ENCODE data around the gene VCAM1.
"Not testable (repeated sequence)": the region's sequence is repeated elsewhere in the genome, so short reads cannot be mapped to it uniquely, and the experiment has no call there.

Gene VCAM1, protein sequence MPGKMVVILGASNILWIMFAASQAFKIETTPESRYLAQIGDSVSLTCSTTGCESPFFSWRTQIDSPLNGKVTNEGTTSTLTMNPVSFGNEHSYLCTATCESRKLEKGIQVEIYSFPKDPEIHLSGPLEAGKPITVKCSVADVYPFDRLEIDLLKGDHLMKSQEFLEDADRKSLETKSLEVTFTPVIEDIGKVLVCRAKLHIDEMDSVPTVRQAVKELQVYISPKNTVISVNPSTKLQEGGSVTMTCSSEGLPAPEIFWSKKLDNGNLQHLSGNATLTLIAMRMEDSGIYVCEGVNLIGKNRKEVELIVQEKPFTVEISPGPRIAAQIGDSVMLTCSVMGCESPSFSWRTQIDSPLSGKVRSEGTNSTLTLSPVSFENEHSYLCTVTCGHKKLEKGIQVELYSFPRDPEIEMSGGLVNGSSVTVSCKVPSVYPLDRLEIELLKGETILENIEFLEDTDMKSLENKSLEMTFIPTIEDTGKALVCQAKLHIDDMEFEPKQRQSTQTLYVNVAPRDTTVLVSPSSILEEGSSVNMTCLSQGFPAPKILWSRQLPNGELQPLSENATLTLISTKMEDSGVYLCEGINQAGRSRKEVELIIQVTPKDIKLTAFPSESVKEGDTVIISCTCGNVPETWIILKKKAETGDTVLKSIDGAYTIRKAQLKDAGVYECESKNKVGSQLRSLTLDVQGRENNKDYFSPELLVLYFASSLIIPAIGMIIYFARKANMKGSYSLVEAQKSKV

DNA sequence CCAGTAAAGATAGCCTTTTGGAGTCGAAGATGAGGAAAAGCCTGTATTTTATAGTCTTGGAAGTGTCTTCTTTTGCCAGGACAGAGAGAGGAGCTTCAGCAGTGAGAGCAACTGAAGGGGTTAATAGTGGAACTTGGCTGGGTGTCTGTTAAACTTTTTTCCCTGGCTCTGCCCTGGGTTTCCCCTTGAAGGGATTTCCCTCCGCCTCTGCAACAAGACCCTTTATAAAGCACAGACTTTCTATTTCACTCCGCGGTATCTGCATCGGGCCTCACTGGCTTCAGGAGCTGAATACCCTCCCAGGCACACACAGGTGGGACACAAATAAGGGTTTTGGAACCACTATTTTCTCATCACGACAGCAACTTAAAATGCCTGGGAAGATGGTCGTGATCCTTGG, at the start of gene VCAM1:
VCAM1 (plus strand) TSS at position 253 of the 400 bp plus-strand sequence; CDS start at position 372, 119 bp downstream.
- DNase-seq (ENCODE audit: low read depth in 1 of 2, low spot score in 1 of 2): no peak

DNA sequence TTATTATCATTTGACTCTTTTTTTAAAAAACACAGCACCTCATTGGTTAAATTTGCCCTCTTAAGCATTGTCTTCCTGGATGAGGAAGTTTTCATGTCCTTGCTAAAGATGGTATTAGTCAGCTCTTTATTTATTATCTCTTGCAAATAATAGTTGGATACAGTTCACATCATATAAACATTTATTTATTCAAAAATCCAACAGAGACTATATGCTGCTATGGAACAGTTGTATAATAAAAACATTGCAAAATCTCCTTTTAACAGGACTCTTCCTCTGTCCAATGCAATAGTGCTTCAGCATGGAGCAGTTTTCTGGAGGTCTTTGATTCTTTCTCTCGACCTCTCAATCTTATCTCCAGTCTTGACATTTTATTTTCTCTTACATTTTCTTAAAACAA, 49.5 kb upstream of the VCAM1 start:
- no peak for DNase-seq (ENCODE audit: low read depth in 1 of 2, low spot score in 1 of 2)

DNA sequence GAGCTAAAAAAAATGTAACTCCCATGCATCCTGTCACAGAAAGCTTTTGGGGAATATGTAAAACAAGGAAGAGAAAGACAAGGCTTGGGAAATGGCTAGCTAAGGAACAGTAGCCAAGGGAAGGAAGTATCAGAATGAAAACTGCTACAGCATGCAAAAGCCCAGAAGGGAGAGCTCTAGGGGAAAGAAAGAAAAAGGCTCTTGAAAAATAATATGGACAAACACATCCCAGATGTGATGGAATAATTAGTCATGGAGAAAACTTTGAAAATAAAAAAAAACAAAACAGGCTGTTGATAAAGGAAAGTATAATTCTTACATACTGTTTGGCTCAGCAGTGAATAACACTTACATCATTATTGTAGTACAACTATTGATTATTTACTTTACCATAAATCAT, 47.9 kb upstream of the VCAM1 start:
- no peak for DNase-seq (ENCODE audit: low read depth in 1 of 2, low spot score in 1 of 2)

DNA sequence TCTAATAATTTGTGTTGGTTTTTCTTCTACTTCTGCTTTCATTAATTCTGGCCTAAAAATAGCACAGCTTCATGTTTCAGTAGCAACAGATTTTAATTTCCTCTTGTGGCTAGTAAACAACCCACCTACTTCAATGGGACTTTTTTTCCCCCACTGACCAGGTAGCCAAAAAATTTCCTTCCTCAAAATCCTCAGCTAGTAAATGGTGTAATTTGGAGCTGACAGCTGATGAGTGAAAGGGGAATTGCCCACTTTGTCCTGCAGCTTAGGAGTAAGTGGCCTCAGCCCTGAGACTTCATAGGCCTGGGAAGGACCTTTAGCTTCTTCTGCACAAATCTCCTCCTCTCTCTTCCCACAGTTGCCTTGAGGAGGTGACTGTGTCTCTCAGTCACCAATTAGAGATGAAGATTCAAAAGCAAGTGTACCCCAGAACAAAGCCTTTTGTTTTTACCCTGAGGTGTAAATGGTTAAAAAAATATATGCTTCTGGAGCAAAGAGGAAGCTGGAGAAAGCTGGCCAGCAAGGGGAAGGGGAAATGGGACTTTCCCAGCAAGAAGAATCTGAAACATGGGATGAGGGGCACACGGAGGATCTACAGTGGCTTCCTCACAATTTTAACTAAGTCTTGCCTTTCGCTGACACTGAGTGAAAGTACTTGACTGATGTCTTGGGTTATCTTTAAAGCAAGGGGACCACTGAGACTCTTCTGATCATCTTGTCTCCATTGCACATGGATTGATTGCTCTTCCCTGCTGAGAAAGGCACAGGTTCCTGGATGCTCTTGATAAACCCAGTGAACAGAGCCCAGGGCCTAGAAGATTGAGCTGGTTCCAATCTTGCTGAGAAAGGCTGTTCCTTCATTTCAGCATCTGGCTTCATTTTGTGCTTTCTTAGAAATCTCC, 35.8 kb upstream of the VCAM1 start:
- DNase-seq (ENCODE audit: low read depth in 1 of 2, low spot score in 1 of 2): no peak

DNA sequence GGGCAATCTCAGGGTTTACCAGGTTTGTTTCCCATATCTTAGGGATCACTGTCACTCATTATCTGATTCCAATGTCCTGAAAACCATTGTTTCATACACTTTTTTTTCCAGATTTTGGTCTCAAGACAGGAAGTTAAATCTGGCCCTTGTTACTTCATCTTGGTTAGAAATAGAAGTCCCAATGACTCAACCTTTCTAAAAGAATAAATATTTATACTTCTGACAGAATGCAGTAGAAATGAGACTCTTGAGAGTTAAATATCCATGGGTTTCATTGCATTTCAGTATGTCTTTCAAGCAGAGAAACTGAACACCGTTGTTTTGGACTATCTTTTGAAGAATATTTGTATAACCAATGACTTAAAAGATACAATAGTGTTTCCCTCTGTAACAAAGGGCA, 19.8 kb upstream of the VCAM1 start:
- no peak for DNase-seq (ENCODE audit: low read depth in 1 of 2, low spot score in 1 of 2)

DNA sequence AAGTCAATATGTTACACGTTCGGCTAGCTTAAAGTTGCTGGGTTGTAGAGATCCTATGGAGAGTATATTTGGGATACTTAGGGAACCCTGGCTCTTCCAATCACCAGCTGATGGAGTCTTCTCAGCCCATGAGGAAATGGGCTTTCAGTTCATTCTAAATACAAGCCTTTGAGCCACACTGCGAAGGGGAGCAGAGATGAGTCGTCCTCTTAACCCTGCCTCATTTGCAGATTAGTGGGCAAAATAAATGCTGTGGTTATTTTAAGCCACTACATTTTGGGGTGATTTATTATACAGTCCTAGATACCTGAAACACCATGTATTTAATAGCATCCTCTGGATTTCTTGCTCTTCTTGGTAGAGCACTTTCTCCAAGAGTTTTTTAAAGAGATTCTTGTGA, 19.0 kb upstream of the VCAM1 start:
- no peak for DNase-seq (ENCODE audit: low read depth in 1 of 2, low spot score in 1 of 2)

DNA sequence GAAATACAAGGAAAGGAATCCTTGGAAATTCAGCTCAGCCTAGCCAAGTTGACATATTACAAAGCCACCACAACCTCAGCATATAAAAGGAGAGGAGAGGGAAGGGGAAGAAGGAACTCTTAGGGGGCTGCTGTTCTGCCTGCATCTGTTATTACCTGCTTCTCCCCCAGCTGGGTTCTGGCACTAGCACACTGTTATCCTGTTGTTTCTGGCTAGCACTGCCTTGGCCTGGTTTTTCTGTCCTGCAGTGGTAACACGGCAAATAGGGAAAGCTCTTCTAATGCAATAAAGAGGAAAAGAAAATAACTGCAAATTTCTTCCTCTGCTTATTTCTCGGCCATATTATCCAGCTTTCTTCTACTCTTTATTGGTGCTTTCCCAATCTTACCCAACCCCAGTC, 16.5 kb upstream of the VCAM1 start:
- no peak for DNase-seq (ENCODE audit: low read depth in 1 of 2, low spot score in 1 of 2)

DNA sequence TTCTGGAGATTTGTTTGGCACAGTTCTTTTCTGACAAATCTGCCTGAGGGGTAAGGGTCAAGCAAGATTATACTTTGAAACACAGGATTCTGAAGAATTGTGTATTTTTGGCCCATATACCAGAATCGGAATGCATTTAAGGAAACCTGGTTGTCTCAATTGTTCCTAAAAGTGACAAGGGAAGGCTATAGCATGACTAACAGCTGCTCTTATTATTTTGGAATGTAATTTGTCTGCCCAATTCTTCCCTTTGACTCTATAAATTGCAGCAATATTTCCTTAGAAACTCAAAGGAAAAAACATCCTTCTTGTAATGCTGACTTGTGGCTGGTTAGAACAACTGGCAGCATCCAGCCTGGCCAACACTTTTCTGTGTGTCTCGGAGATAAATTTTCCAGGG, 15.8 kb upstream of the VCAM1 start:
- no peak for DNase-seq (ENCODE audit: low read depth in 1 of 2, low spot score in 1 of 2)

DNA sequence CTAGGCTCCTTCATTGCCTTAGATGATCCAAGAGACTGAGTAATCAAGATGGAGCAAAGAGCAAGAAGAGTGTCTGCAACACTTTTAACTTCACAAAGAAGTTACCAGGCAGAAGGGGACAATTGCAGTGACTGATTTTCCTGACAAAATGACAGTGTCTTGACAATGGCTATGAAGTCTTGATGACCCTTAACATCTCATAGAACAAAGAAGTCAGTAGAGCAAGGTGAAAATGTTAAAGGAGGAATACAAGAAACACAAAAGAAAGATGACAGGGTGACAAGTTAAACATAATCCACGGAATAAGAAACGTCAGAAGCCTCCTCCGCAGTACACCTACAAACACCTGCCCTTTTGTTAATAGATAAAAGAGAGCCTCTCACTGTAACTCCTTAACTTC, 15.1 kb upstream of the VCAM1 start:
- no peak for DNase-seq (ENCODE audit: low read depth in 1 of 2, low spot score in 1 of 2)

DNA sequence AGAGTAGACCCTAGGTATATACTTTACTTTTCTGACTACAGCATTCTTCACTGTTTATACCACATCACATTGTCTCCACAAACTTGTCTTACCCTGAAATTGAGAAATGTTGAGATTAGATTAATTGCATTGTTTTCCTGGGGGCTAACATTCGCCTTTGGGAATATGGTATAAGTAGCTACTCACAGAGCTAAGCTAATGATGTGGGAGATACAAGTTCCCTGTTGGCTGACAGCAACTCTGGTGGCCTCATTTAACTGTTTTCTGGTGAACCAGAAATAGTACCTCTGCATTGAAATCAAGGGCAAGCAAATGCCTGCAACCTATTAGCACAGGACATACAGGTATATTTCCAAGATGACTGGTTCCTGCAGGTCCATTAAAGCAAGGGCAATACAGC, 13.2 kb upstream of the VCAM1 start:
- DNase-seq (ENCODE audit: low read depth in 1 of 2, low spot score in 1 of 2): no peak

DNA sequence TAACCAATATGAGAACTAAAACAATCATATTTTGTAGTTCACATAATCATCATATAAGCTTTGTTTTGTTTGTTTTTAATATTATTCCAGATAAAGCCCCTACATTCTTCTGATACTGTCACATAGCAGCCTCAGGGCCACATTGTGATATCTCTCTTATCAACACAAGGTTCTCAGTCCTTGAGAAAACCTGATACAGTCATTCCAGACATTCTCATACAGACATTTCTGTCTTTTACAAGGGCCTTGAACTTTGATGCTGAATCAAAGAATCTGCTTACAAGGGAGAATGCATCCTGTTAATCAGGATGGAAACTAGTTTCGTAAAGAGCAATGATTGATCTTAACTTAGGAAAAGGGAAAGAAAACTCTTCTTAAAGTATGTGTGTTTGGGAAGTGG, 12.7 kb upstream of the VCAM1 start:
- DNase-seq (ENCODE audit: low read depth in 1 of 2, low spot score in 1 of 2): no peak

DNA sequence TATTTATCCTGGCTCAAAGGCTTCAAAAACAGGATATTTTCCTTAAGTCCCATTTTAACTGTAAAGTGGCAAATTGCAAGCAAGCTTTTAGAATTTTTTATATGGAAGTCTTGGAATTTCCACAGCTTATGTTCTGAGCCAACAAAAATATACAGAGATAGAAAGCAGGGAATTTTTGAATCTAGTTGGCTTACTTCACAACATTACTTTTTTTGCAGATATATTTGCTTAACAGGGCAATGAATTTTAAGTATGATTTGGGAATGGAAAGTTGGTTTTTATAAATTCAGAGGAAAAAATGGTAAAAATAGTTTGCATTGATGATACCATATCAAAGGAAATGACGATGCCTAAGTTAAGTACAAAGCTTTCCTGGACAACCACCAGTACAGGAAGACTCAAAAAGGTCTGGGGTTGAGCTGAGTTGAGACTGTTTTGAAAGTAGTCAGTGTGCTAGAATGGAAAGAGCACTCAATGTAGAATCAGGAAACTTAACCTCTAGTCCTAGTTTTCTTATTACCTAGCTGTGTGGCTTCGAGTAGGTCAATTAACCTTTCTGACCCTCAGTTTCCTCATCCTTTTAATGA, 11.0 kb upstream of the VCAM1 start:
- DNase-seq (ENCODE audit: low read depth in 1 of 2, low spot score in 1 of 2): no peak

DNA sequence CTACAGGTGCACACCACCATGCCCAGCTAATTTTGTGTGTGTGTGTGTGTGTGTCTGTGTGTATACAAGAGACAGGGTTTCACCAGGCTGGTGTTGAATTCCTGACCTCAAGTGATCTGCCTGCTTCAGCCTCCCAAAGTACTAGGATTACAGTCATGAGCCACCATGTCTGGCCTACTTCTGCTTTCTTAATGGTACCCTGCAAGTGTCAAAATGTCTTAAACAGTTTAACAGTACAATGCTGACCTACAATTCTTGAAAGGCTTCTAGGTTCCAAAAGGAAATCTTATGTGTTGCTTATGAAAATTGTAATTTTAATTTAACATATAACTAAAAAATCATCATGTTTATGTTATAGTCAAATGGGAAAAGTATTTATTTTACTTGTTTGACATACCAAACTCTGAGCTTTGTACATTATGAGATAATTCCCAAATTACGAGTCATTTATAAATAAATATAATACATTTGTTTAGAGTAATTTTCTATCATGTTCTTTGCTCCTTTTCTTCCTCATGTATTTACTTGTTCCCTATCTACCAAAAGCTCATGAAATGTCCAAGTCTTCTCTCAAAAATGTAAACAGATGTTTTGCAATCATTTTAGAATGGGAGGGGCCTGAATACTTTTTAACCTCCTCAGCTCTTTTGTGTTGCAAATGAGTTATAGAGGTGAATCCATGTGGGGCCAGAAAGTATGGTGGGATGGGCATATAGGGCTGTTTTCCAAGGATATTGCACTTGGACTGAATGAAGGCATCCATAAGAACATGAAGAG, 8.4 kb upstream of the VCAM1 start:
- DNase-seq (ENCODE audit: low read depth in 1 of 2, low spot score in 1 of 2): no peak

DNA sequence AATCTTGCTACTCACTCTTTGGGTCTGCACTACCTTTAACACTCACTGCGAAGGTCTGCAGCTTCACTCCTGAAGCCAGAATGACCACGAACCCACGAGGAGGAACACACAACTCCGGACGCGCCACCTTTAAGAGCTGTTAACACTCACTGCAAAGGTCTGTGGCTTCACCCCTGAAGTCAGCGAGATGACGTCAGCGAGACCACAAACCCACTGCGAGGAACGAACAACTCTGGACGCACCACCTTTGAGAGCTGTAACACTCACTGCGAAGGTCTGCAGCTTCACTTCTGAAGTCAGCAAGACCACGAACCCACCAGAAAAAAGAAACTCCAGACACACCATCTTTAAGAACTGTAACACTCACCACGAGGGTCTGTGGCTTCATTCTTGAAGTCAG, 6.5 kb upstream of the VCAM1 start:
- DNase-seq (ENCODE audit: low read depth in 1 of 2, low spot score in 1 of 2): not testable (repeated sequence)

DNA sequence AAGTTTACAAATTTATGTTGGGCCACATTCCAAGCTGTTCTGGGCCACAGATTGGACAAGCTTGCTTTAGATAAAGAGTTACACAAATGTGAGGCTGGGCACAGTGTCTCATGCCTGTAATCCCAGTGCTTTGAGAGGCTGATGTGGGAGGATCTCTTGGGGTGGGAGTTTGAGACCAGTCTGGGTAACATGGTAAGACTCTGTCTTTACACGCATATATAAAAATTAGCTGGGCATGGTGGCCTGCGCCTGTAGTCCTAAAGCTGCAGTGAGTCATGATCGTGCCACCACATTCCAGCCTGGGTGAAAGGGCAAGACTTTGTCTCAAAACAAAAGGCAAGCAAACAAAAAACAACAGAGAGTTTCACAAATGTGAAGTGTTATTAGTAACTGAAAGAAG, 5.9 kb upstream of the VCAM1 start:
- no peak for DNase-seq (ENCODE audit: low read depth in 1 of 2, low spot score in 1 of 2)

DNA sequence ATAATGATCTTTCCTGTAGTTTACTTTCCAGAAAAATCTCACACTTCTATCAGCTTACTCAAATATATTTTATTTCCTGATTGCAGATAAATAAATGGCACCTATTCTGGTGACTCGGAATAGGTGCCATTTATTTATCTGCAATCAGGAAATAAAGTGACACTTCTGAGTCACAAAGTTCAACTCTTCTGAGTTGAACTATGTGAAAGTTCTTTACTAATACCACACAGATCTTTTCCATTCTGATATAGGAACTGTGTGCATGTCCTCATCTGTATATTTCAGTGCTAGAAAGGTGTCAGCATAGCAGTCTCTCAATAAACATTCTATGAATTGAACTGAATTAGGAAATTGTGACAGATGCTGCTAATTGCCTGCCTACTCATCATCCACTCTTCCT, 4.9 kb upstream of the VCAM1 start:
- DNase-seq (ENCODE audit: low read depth in 1 of 2, low spot score in 1 of 2): no peak

DNA sequence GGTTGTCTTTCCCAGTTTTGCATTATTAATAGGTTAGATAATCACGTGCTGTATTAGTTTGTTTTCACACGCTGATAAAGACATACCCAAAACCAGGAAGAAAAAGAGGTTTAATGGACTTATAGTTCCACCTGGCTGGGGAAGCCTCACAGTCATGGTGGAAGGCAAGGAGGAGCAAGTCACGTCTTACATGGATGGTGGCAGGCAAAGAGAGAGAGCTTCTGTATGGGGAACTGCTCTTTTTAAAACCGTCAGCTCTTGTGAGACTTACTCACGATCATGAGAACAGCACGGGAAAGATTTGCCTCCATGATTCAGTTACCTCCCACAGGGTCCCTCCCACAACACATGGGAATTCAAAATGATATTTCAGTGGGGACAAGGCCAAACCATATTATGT, 2.3 kb upstream of the VCAM1 start:
- no peak for DNase-seq (ENCODE audit: low read depth in 1 of 2, low spot score in 1 of 2)

DNA sequence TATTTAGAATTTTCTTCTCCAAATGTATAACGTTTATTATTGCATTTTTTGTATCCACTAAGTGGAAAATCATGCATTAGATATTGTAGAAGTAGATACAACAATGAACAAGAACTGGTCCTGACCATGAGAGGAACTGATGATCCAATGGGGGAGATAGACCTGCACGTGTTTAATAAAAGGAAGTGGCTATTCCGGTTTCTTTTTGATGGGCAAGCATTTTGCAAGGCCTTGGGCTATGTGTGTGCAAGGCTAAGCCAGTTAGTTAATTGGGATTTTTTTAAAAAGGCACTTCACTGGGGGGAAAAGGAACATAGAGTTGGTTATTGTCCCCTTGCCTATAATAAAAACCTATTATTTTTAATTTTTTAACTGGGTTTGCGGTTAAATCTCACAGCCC, 961 bp upstream of the VCAM1 start:
- no peak for DNase-seq (ENCODE audit: low read depth in 1 of 2, low spot score in 1 of 2)

DNA sequence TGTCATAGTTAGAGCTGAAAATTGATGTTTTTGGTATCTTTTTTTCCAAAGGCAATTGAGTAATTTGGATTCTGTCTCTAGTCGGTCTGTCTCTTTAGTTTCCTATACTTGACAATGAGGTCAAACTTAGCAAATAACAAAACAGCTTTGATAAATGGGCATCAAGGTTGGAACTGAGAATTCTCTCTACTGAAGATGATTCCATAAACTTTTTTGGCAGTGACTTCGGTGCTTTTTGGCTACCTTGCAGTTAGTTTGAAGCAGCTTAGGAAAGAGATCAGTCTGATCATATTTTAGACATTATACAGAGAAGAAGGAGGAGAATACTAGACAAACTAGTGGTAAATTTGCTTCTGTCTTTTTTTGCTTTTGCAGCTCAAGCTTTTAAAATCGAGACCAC, 559 bp downstream of the VCAM1 start:
- DNase-seq (ENCODE audit: low read depth in 1 of 2, low spot score in 1 of 2): no peak

DNA sequence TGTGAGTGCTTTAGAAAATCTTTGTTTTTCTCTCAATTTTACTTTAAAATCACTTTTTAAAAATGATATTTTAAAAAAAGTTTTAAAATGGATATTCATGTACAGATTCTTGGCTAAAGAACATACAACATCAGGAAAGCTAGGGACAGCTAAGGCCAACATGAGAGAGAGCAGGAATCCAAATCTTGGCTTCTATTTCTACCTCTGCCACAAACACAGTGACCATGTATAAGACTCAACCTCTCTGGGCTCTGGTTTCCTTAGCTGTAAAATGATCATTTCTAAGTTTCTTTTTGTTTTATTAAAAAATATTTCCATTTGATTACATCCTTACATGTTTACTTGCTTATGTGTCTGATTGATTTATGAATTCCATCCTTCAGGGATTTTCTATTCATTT, 1.2 kb downstream of the VCAM1 start:
- no peak for DNase-seq (ENCODE audit: low read depth in 1 of 2, low spot score in 1 of 2)
